Erythroblast (primary cell): ENCODE data around the gene TSPAN16.

Experiments
- GATA1 ChIP-seq: IDR thresholded peaks from 2 replicates; pipeline ENCODE4 v1.6.1; 2011; ENCODE audit warnings: low read depth, mild to moderate bottlenecking, control low read depth, low read length, moderate library complexity
- POLR2A ChIP-seq: IDR thresholded peaks from 2 replicates; pipeline ENCODE4 v1.6.1; 2011; ENCODE audit warnings: mild to moderate bottlenecking, low read length

DNA sequence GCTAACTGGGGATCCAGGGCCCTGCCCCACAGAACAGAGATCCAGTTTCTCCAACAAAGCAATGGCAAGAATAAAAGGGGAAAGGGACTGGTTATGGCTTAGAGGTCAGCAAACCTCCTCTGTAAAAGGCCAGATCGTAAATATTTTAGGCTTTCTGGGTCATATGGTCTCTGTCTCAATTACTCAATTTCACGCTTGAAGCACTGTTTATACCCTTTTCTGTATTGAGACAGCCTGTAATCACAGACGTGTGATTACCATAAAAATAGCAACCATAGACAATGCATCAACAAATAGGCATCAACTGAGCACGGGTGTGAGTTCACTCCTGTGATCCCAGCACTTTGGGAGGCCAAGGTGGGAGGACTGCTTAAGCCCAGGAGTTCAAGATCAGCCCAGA, 34.2 kb downstream of the TSPAN16 start:
- no peak for TF ChIP-seq POLR2A
- TF ChIP-seq GATA1 = no peak
